Uterus (tissue), 2 donors: ENCODE results near the gene EGFLAM.

Experiments used
- CTCF ChIP-seq, 4 experiments: fragments of 200-600 bp in 2 of 4; fragments of 450-650 bp in 2 of 4; sonication (generic) in 2 of 4; IDR thresholded peaks; one replicate each; pipeline ENCODE4 v1.5.1; 2016 to 2019; ENCODE audit warnings: antibody characterized with exemption in 4 of 4, mild to moderate bottlenecking in 2 of 4, moderate library complexity in 1 of 4
- POLR2A ChIP-seq, 2 donors: fragments of 450-650 bp; IDR thresholded peaks; one replicate each; pipeline ENCODE4 v1.6.1; 2016; ENCODE audit warnings: antibody characterized with exemption in 2 of 2, mild to moderate bottlenecking in 1 of 2, moderate library complexity in 1 of 2

- TF ChIP-seq CTCF (IDR thresholded peaks at IDR 0.05) (no peak), POLR2A (IDR thresholded peaks at IDR 0.05) (no peak)
These were observed 26.0 kb downstream of the EGFLAM start for GRCh38 chr5:38284384-38284783.
